Measurements from ENCODE around the gene DOCK8. TPM values are rescaled to one million over a fixed set of nuclear protein-coding genes. Genes with fewer than 3 reads are reported as not detected.

The DOCK8 gene
- total RNA-seq, 1 experiment from 2014 or later, result 0.37 TPM

DNA sequence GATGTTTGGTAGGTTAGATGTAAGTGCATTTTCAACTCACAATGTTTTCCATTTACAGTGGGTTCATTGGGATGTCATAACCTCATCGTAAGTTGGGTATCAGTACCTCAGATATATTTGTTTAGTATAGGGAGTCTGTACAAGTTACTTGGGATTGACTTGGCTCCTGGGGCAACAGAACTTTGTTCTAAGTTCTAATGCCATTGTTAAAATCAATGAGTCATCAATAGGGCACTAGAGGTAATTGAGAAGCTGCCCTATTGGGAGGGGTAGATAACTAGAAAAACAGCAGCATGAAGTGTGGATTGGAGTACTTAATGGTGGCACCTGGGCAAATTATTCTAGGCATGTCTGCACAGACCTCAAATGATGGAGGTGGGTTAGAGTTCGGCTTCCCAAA is 272.8 kb downstream of the DOCK8 start:
- Histone ChIP-seq H4K20me1 (ENCODE audit: insufficient read depth) (no peaks in the 10 kb centered on the region), H2AFZ (ENCODE audit: low read depth, low read length, poor library complexity, severe bottlenecking) (no peak overlapping the region), H3K9me2 (ENCODE audit: insufficient read depth) (no peaks in the 10 kb centered on the region), H3K27ac (ENCODE audit: low read depth, low read length) (no peak overlapping the region), H3K4me1 (ENCODE audit: control insufficient read depth in 1 of 2, insufficient read depth in 2 of 2, low read length in 2 of 2) (no peaks in the 10 kb centered on the region), H3K4me2 (ENCODE audit: low read length) (no peak overlapping the region), H3K9me3 (ENCODE audit: control insufficient read depth in 1 of 2, insufficient read depth in 1 of 2, low read depth in 1 of 2, low read length in 2 of 2) (no peaks in the 10 kb centered on the region), H3K4me3 (replicated peaks in 1 of 2; ENCODE audit: low read depth in 1 of 2, low read length in 2 of 2) (no peak overlapping the region), H3K79me2 (ENCODE audit: insufficient read depth, low read length) (no peaks in the 10 kb centered on the region), H3K27me3 (ENCODE audit: insufficient read depth, low read length) (no peaks in the 10 kb centered on the region), H3K9ac (ENCODE audit: low read length) (no peak overlapping the region), H3K36me3 (ENCODE audit: control insufficient read depth in 1 of 2, insufficient read depth in 2 of 2, low read length in 2 of 2) (no peaks in the 10 kb centered on the region)
- ChIA-PET POLR2A (no interaction called here), RAD21 (ENCODE audit: low non-redundant PET in 1 of 2, low total read pairs in 2 of 2, uncharacterized antibody in 2 of 2, unreplicated experiment in 2 of 2) (no interaction called here), CTCF (no interaction called here)
- no peak for DNase-seq (ENCODE audit: low read depth, low spot score)
- TF ChIP-seq JUND (IDR thresholded peaks at IDR 0.05) (no peak), ELF1 (IDR thresholded peaks at IDR 0.05; ENCODE audit: borderline replicate concordance, low read depth) (no peak), POLR2AphosphoS5 (IDR thresholded peaks at IDR 0.05; ENCODE audit: low read depth, low read length) (no peak), RAD21 (IDR thresholded peaks at IDR 0.05; ENCODE audit: low read depth) (no peak), SP1 (IDR thresholded peaks at IDR 0.05; ENCODE audit: low read depth) (no peak), POLR2A (IDR thresholded peaks at IDR 0.05; ENCODE audit: borderline replicate concordance, extremely low read depth, insufficient read depth, insufficient read length) (no peak), TCF7L2 (IDR thresholded peaks at IDR 0.05; ENCODE audit: borderline replicate concordance, extremely low read depth, insufficient read depth, insufficient read length) (no peak), EGR1 (IDR thresholded peaks at IDR 0.05; ENCODE audit: low read depth) (no peak), CEBPB (IDR thresholded peaks at IDR 0.05; ENCODE audit: low read depth) (no peak), CBX3 (IDR thresholded peaks at IDR 0.05; ENCODE audit: low read depth) (no peak), EZH2phosphoT487 (IDR thresholded peaks at IDR 0.05; ENCODE audit: borderline replicate concordance) (no peak), ZNF274 (IDR thresholded peaks at IDR 0.05; ENCODE audit: low read depth, low read length) (no peak), YY1 (IDR thresholded peaks at IDR 0.05; ENCODE audit: extremely low read depth, insufficient replicate concordance, low read depth, low read length) (no peak), EZH2 (IDR thresholded peaks at IDR 0.05) (no peak), SIN3A (IDR thresholded peaks at IDR 0.05; ENCODE audit: low read depth) (no peak), FOSL1 (IDR thresholded peaks at IDR 0.05; ENCODE audit: low read depth) (no peak)
- TF ChIP-seq, protein P1, sequence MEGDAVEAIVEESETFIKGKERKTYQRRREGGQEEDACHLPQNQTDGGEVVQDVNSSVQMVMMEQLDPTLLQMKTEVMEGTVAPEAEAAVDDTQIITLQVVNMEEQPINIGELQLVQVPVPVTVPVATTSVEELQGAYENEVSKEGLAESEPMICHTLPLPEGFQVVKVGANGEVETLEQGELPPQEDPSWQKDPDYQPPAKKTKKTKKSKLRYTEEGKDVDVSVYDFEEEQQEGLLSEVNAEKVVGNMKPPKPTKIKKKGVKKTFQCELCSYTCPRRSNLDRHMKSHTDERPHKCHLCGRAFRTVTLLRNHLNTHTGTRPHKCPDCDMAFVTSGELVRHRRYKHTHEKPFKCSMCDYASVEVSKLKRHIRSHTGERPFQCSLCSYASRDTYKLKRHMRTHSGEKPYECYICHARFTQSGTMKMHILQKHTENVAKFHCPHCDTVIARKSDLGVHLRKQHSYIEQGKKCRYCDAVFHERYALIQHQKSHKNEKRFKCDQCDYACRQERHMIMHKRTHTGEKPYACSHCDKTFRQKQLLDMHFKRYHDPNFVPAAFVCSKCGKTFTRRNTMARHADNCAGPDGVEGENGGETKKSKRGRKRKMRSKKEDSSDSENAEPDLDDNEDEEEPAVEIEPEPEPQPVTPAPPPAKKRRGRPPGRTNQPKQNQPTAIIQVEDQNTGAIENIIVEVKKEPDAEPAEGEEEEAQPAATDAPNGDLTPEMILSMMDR (IDR thresholded peaks at IDR 0.05 in 2 of 3, conservative IDR thresholded peaks at IDR 0.05 in 1 of 3; ENCODE audit: borderline replicate concordance in 1 of 3, insufficient read depth in 1 of 3, low read depth in 2 of 3, low read length in 2 of 3), result no peak
- TF ChIP-seq, protein P2, sequence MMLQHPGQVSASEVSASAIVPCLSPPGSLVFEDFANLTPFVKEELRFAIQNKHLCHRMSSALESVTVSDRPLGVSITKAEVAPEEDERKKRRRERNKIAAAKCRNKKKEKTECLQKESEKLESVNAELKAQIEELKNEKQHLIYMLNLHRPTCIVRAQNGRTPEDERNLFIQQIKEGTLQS (IDR thresholded peaks at IDR 0.05), result no peak
- TF ChIP-seq, protein P3, sequence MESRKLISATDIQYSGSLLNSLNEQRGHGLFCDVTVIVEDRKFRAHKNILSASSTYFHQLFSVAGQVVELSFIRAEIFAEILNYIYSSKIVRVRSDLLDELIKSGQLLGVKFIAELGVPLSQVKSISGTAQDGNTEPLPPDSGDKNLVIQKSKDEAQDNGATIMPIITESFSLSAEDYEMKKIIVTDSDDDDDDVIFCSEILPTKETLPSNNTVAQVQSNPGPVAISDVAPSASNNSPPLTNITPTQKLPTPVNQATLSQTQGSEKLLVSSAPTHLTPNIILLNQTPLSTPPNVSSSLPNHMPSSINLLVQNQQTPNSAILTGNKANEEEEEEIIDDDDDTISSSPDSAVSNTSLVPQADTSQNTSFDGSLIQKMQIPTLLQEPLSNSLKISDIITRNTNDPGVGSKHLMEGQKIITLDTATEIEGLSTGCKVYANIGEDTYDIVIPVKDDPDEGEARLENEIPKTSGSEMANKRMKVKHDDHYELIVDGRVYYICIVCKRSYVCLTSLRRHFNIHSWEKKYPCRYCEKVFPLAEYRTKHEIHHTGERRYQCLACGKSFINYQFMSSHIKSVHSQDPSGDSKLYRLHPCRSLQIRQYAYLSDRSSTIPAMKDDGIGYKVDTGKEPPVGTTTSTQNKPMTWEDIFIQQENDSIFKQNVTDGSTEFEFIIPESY (IDR thresholded peaks at IDR 0.05; ENCODE audit: extremely low read depth, insufficient replicate concordance, low read length), result no peak
- TF ChIP-seq, protein P4, sequence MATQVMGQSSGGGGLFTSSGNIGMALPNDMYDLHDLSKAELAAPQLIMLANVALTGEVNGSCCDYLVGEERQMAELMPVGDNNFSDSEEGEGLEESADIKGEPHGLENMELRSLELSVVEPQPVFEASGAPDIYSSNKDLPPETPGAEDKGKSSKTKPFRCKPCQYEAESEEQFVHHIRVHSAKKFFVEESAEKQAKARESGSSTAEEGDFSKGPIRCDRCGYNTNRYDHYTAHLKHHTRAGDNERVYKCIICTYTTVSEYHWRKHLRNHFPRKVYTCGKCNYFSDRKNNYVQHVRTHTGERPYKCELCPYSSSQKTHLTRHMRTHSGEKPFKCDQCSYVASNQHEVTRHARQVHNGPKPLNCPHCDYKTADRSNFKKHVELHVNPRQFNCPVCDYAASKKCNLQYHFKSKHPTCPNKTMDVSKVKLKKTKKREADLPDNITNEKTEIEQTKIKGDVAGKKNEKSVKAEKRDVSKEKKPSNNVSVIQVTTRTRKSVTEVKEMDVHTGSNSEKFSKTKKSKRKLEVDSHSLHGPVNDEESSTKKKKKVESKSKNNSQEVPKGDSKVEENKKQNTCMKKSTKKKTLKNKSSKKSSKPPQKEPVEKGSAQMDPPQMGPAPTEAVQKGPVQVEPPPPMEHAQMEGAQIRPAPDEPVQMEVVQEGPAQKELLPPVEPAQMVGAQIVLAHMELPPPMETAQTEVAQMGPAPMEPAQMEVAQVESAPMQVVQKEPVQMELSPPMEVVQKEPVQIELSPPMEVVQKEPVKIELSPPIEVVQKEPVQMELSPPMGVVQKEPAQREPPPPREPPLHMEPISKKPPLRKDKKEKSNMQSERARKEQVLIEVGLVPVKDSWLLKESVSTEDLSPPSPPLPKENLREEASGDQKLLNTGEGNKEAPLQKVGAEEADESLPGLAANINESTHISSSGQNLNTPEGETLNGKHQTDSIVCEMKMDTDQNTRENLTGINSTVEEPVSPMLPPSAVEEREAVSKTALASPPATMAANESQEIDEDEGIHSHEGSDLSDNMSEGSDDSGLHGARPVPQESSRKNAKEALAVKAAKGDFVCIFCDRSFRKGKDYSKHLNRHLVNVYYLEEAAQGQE (IDR thresholded peaks at IDR 0.05; ENCODE audit: low read depth), result no peak
- intact Hi-C loops (cut with micrococcal nuclease), result no loop called here
- no TSS peak for BruUV-seq (replicated peaks)
- ATAC-seq, result no peak

All from HCT116 (cell line).